Fibroblast of the conjunctiva (primary cell): Measurements from ENCODE around the gene FAM240A.

Experiments
- DNase-seq: peaks from one replicate; pipeline ENCODE4 v3.0.0-alpha.2; 2010; ENCODE audit warnings: low read depth

FAM240A gene

DNA sequence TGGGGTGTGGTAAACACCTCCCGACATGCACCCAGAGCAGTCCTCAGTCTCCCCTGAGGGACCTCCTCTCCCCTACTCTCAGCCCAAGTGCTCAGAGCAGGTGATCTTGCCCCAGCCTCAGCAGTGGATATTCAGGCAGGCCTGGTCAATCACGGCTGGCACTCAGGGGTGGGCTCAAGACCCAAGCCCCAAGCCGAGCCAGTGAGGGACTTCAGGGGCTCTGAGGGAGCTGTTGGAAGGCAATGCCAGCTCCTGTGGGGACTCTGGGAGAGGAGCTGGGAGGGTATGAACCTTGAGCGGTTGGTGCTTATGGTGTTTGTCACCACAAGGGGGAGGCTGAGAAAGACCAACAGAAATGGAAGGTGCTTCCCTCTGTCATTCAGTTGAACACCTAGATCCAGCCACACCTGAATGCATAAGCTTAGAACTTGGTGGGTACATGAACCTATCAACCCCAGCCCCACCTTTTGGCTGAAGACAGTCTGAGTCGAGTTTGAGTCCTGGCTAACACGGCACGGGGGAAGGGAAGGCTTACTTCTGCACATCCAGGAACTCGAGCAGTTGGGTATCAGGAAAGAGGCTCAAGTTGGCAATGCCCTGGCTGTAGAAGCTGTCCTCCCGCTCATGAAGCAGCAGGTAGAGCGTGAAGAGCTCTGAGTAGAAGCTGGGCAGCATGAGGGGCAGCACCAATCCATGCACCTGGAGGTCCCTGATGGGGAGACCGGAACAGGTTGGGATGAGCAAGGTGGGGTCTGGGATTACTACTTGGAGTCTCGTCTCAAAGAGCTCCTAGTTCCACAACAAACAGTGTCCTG is 61.9 kb downstream of the FAM240A start:
- DNase-seq, result no peak

DNA sequence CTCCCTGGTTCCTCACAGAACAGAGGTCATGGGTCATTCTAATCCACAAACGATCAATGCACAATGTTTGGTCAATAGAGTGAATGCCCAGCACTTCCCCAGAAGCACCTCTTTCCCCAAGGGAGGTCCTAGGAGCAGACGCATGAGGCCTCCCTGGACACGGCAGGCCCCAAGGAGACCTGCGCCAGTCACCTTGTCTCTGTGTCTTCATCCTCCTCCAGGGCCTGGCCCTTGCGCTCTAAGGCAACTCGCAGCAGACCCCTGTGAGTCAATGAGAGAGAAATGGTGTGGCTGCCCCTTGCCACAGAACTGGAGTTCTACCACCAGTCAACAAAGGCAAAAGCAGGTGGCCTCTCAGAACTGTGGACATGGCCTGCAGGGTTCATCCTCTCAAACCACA is 63.1 kb downstream of the FAM240A start:
- DNase-seq, result no peak
